Fibroblast of pulmonary artery (primary cell): ENCODE measurements around the gene PCDHGA10.

Experiments used
- DNase-seq: peaks from one replicate; pipeline ENCODE4 v3.0.0-alpha.2; 2010; ENCODE audit warnings: low read depth
- H3K4me3 ChIP-seq: replicated peaks from 2 replicates; pipeline ENCODE4 v1.5.1; 2011; ENCODE audit warnings: low read depth, mild to moderate bottlenecking, control low read depth, low read length, moderate library complexity
- CTCF ChIP-seq: IDR thresholded peaks from 2 replicates; pipeline ENCODE4 v1.5.1; 2011; ENCODE audit warnings: mild to moderate bottlenecking, control low read depth, low read length, inconsistent platforms; ENCODE audit errors: missing control alignments

PCDHGA10 gene

GRCh38 chr5:141397756-141398551, 14.8 kb upstream of the PCDHGA10 start, which contains the start of gene PCDHGB5:
Gene PCDHGB5, plus strand, starts transcription at chr5:141397947. Its CDS starts 181 bp downstream, at chr5:141398128.
- peak; percentile 78 for DNase-seq
- TF ChIP-seq CTCF, result peak; percentile 64
- peak within 1 kb of the TSS; percentile 50 for H3K4me3 ChIP-seq

GRCh38 chr5:141398608-141399007, 14.2 kb upstream of the PCDHGA10 start:
- no peak for DNase-seq
- TF ChIP-seq CTCF, result no peak
- H3K4me3 ChIP-seq, result peak overlapping the region; percentile 28

- no peak for DNase-seq
- no peak for TF ChIP-seq CTCF
- H3K4me3 ChIP-seq, result peak overlapping the region; percentile 12
Measured at GRCh38 chr5:141399555-141400258, 13.1 kb upstream of the PCDHGA10 start.

- TF ChIP-seq CTCF, result peak; percentile 38
- H3K4me3 ChIP-seq, result peak within 1 kb of the TSS; percentile 42
- DNase-seq, result peak; percentile 56
Measured at GRCh38 chr5:141402553-141403243, 10.1 kb upstream of the PCDHGA10 start, which contains the start of gene PCDHGA9. Gene PCDHGA9, plus strand, starts transcription at chr5:141402778. Its CDS starts 175 bp downstream, at chr5:141402953.

- no peak overlapping the region for H3K4me3 ChIP-seq
- no peak for DNase-seq
- TF ChIP-seq CTCF, result no peak
Measured at GRCh38 chr5:141403387-141403786, 9.4 kb upstream of the PCDHGA10 start.

- H3K4me3 ChIP-seq, result peak within 1 kb of the TSS; percentile 38
- TF ChIP-seq CTCF, result peak; percentile 56
- peak; percentile 67 for DNase-seq
Measured at GRCh38 chr5:141407790-141408505, 4.8 kb upstream of the PCDHGA10 start, which contains the start of gene PCDHGB6. Gene PCDHGB6, plus strand, starts transcription at chr5:141408021. Its CDS starts 182 bp downstream, at chr5:141408203.
